IMR-90 (cell line): ENCODE measurements around the gene CSH2.

Source experiments
- BHLHE40 ChIP-seq: fragments of 150-350 bp; IDR thresholded peaks from 2 replicates; pipeline ENCODE4 v1.6.1; 2016; ENCODE audit warnings: mild to moderate bottlenecking, low read depth, low read length
- ELK1 ChIP-seq: fragments of 150-350 bp; IDR thresholded peaks from 2 replicates; pipeline ENCODE4 v1.6.1; 2016; ENCODE audit warnings: low read depth, mild to moderate bottlenecking, low read length, moderate library complexity, borderline replicate concordance
- MXI1 ChIP-seq: IDR thresholded peaks from 2 replicates; pipeline ENCODE4 v1.6.1; 2012; ENCODE audit warnings: low read depth, mild to moderate bottlenecking, low read length, moderate library complexity, borderline replicate concordance
- POLR2A ChIP-seq: IDR thresholded peaks from 2 replicates; pipeline ENCODE4 v1.6.1; 2012; ENCODE audit warnings: mild to moderate bottlenecking, low read depth, low read length
- RAD21 ChIP-seq: IDR thresholded peaks from 2 replicates; pipeline ENCODE4 v1.6.1; 2012; ENCODE audit warnings: low read length, improper control_type of control experiment
- RCOR1 ChIP-seq: IDR thresholded peaks from 2 replicates; pipeline ENCODE4 v1.6.1; 2012; ENCODE audit warnings: mild to moderate bottlenecking, low read length, improper control_type of control experiment; ENCODE audit not compliant: insufficient replicate concordance
- RFX5 ChIP-seq: IDR thresholded peaks from 2 replicates; pipeline ENCODE4 v1.8.0; 2012; ENCODE audit warnings: low read depth, mild to moderate bottlenecking, low read length, moderate library complexity
- SMC3 ChIP-seq: fragments of 150-350 bp; IDR thresholded peaks from 2 replicates; pipeline ENCODE4 v1.6.1; 2016; ENCODE audit warnings: low read depth, mild to moderate bottlenecking, antibody characterized with exemption, low read length, moderate library complexity
- TF ChIP-seq, protein P1 (sequence below): conservative IDR thresholded peaks from 2 replicates; pipeline ENCODE4 v1.5.1; 2012; ENCODE audit warnings: mild to moderate bottlenecking, low read depth, low read length, improper control_type of control experiment

GRCh38 chr17:63854709-63855108 lies 18.8 kb downstream of the CSH2 start:
- TF ChIP-seq, protein P1, sequence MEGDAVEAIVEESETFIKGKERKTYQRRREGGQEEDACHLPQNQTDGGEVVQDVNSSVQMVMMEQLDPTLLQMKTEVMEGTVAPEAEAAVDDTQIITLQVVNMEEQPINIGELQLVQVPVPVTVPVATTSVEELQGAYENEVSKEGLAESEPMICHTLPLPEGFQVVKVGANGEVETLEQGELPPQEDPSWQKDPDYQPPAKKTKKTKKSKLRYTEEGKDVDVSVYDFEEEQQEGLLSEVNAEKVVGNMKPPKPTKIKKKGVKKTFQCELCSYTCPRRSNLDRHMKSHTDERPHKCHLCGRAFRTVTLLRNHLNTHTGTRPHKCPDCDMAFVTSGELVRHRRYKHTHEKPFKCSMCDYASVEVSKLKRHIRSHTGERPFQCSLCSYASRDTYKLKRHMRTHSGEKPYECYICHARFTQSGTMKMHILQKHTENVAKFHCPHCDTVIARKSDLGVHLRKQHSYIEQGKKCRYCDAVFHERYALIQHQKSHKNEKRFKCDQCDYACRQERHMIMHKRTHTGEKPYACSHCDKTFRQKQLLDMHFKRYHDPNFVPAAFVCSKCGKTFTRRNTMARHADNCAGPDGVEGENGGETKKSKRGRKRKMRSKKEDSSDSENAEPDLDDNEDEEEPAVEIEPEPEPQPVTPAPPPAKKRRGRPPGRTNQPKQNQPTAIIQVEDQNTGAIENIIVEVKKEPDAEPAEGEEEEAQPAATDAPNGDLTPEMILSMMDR, result no peak
- no peak for TF ChIP-seq POLR2A
- no peak for TF ChIP-seq SMC3
- no peak for TF ChIP-seq MXI1
- TF ChIP-seq RFX5, result no peak
- TF ChIP-seq ELK1, result no peak
- TF ChIP-seq BHLHE40, result no peak
- TF ChIP-seq RCOR1, result no peak
- no peak for TF ChIP-seq RAD21
